GM18520 (cell line): ENCODE data around the gene GTF2F2.
A peak's percentile ranks its signal among the peaks of the same experiment; 100 is the strongest.
"Not testable (repeated sequence)": the region's sequence is repeated elsewhere in the genome, so short reads cannot be mapped to it uniquely, and the experiment has no call there.

ENCODE experiments used
- ATAC-seq: cut with Tn5 transposase; IDR thresholded peaks from one replicate; pipeline ENCODE4 v1.9.1; 2021; ENCODE audit not compliant: unreplicated experiment

Gene GTF2F2

GRCh38 chr13:45178349-45179162, 58.2 kb downstream of the GTF2F2 start:
- no peak for ATAC-seq

- no peak for ATAC-seq
These were observed 59.1 kb downstream of the GTF2F2 start for GRCh38 chr13:45179428-45179827.

GRCh38 chr13:45180303-45180702, 60.0 kb downstream of the GTF2F2 start:
- no peak for ATAC-seq

- ATAC-seq = no peak
These were observed 60.6 kb downstream of the GTF2F2 start for GRCh38 chr13:45180713-45181601.

GRCh38 chr13:45184693-45185092, 64.4 kb downstream of the GTF2F2 start:
- ATAC-seq = no peak

GRCh38 chr13:45185286-45185685, 65.0 kb downstream of the GTF2F2 start:
- no peak for ATAC-seq

GRCh38 chr13:45189077-45189476, 68.8 kb downstream of the GTF2F2 start:
- not testable (repeated sequence) for ATAC-seq

- ATAC-seq = not testable (repeated sequence)
These were observed 69.2 kb downstream of the GTF2F2 start for GRCh38 chr13:45189511-45189910.

GRCh38 chr13:45191874-45192273, 71.6 kb downstream of the GTF2F2 start:
- no peak for ATAC-seq

- ATAC-seq = no peak
These were observed 74.0 kb downstream of the GTF2F2 start for GRCh38 chr13:45194081-45194939.

GRCh38 chr13:45195421-45195820, 75.1 kb downstream of the GTF2F2 start:
- ATAC-seq = no peak

GRCh38 chr13:45196096-45196495, 75.8 kb downstream of the GTF2F2 start:
- ATAC-seq = no peak

GRCh38 chr13:45196622-45197021, 76.3 kb downstream of the GTF2F2 start:
- ATAC-seq = no peak

GRCh38 chr13:45198041-45198440, 77.7 kb downstream of the GTF2F2 start:
- ATAC-seq = no peak

GRCh38 chr13:45198924-45199323, 78.6 kb downstream of the GTF2F2 start:
- ATAC-seq = no peak

GRCh38 chr13:45199711-45200110, 79.4 kb downstream of the GTF2F2 start:
- ATAC-seq = no peak

- ATAC-seq = no peak
These were observed 80.5 kb downstream of the GTF2F2 start, which contains the start of gene KCTD4 for GRCh38 chr13:45200701-45201232. Gene KCTD4 (minus strand): TSS chr13:45201045. CDS start chr13:45194567, 6,478 bp downstream.

GRCh38 chr13:45205124-45205523, 84.8 kb downstream of the GTF2F2 start:
- no peak for ATAC-seq

- peak; percentile 64 for ATAC-seq
These were observed 86.0 kb downstream of the GTF2F2 start for GRCh38 chr13:45206340-45206739.

GRCh38 chr13:45207319-45207718, 87.0 kb downstream of the GTF2F2 start:
- no peak for ATAC-seq

- no peak for ATAC-seq
These were observed 87.8 kb downstream of the GTF2F2 start for GRCh38 chr13:45208132-45208531.
